ENCODE data around the gene RIPK1.
"Not testable (repeated sequence)": the region's sequence is repeated elsewhere in the genome, so short reads cannot be mapped to it uniquely, and the experiment has no call there.

RIPK1 gene

DNA sequence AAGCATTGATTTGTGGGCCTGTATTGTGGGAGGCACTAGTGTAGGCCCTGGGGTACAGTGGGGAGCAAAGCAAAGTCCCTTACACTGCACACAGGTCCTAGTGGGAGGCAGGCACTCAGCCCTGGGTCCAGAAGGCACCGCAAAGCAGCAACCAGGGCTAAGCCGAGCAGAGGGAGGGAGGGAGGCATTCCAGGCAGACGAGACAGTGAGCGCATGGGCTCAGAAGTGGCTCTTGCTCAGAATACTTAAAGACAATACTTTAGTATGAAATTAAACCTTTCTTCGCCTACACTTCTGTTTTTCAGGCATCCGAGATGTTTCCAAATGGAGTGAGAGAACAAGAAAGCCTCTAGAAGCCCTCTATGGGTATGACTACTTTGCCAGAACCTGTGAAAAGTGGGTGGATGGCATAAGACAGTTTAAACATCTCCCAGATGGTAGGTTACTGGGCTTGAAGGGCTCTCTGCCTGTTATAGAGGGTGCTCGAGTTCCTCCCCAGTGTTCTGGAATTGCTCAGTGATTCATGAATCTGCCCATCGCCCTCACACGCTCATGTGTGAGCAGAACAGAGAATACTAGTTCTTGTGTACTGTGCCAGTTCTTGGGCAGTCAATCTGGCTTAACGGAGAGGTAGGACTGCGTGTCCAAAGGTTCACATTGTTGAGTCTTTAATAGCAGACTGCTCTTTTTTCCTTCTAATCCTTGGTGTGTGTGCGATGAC is 68.9 kb downstream of the RIPK1 start:
- no peak for DNase-seq

DNA sequence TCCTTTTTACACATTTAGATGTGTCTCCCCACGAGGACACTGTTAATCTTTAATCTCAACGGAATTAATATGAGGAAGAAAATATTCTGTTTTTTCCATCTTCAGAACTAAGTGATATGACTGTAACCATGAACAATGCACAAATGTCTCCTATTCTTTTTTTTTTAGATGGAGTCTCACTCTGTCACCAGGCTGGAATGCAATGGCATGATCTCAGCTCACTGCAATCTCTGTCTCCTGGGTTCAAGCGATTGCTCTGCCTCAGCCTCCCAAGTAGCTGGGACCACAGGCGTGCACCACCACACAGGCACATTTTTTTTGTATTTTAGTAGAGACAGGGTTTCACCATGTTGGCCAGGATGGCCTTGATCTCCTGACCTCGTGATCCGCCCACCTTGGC is 69.6 kb downstream of the RIPK1 start:
- DNase-seq = not testable (repeated sequence)

DNA sequence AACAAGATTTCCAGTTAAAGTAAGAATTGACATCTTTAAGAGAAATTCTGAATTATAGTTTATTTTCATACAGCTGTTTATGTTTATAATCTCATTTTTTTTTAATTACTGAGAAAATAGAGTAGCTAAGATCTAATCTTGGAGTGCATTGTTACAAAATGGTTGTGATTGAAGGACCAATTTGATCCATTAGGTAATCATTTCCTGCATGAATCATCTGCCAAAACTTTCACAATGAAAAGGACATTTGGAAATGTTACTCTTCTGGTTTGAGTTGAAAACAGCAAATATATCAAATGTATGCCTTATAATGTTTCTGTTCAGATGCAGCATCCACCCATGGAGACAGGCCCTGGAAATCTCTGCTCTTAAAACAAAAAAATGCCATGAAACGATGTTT is 70.0 kb downstream of the RIPK1 start:
- no peak for DNase-seq

DNA sequence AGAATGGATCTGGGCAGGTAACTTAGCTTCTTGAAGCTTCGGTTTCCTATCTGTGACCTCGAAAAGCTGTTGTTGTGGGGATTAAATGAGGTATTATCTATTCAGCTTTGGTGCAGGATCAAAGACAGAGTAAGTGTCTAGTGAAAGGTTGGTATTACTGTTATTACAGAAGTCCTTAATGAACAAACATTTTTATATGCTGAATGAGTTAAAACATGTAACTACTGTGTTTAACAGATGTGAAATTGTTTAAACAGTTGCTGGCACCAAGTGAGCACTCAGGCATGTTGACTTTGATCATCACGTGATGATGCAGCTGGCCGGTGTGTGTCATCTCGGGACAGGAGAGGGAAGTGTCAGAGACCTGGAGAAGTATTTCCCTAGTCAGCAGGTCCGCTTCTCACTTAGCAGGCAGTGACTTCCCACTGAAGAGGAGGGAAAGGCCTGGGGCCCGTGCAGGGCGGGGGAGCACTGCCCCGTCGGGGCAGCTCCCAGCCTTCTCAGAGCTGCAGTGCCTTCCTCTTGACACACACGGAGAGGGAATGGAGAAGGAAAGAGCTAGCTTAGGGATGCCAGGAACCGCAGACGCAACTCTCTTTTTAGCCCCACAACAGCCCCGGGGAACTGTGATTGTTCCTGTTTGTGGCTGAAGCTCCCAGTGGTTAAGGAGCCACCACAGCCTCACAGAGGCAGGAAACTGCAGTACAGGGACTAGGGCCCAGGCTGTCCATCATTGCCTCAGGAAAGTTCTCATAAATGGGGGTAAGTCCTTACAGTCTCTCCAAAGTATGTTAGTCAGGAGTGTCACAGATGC is 71.0 kb downstream of the RIPK1 start:
- DNase-seq = no peak

DNA sequence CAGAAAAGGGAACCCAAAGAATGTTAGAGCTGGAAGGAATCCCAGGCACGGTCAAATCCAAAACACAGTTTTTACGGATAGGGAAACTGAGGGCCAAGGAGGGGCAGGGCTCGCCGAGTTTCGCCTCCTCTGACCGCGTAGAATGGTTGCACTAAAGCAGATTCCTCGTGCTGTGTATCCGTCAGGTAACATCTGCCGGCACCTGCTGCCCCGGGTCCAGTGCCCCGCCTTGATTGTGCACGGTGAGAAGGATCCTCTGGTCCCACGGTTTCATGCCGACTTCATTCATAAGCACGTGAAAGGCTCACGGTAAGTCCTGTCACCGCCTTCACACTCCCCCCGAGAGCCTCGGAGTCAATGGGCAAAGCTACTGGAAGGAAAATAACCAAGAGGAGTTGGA is 71.9 kb downstream of the RIPK1 start:
- no peak for DNase-seq

DNA sequence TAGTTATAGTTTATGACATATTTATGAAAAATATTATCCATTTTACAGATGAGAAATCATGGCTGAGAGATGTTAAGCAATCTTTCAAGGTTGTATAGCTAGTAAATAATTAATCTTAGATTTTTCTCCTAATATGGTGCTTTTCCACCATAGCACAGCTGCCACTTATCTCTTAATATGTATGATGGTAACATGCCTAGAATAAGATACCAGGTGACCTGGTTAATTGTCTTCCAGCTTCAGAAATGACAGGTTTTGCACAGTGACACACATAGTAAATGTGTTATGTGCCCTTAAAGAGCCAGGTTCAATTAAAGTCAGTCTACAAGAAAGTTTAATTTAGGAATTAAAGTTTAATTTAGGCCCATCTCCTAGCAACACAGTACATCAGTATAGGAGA is 74.2 kb downstream of the RIPK1 start:
- DNase-seq = no peak

DNA sequence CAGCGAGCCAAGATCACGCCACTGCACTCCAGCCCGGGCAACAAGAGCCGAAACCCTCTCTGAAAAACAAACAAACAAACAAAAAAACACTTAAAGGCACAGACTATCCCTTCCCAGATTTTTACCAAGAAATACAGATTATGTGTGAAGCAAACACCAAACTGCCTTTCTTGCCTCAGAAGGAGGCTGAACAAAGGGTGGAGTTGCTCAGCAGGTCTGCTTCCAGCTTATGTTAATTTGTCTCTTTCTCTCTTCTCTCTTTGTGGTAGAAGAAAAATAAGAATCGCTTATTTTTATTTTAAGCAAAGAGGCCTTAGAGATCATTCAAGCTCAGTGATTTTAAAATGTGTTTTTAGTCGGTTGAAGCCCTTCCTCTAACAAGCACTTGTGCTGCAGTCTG is 74.9 kb downstream of the RIPK1 start:
- DNase-seq = no peak

DNA sequence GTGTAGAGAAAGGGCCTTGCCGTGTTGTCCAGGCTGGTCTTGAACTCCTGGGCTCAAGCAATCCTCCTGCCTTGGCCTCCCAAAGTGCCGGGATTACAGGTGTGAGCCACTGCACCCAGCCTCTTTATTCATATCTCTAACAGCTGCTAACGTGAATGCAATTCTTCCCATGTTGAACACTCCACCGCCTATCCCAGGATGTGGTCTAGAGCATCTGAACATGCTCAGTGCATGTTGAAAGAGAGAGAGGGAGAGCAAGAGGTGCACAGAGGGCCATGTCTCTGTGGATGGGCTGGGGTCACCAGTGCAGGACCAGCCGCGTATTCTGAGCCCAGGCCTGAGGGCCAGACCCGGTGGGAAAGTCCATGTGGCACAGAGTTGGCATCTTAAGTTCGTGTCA is 76.3 kb downstream of the RIPK1 start:
- DNase-seq = no peak

DNA sequence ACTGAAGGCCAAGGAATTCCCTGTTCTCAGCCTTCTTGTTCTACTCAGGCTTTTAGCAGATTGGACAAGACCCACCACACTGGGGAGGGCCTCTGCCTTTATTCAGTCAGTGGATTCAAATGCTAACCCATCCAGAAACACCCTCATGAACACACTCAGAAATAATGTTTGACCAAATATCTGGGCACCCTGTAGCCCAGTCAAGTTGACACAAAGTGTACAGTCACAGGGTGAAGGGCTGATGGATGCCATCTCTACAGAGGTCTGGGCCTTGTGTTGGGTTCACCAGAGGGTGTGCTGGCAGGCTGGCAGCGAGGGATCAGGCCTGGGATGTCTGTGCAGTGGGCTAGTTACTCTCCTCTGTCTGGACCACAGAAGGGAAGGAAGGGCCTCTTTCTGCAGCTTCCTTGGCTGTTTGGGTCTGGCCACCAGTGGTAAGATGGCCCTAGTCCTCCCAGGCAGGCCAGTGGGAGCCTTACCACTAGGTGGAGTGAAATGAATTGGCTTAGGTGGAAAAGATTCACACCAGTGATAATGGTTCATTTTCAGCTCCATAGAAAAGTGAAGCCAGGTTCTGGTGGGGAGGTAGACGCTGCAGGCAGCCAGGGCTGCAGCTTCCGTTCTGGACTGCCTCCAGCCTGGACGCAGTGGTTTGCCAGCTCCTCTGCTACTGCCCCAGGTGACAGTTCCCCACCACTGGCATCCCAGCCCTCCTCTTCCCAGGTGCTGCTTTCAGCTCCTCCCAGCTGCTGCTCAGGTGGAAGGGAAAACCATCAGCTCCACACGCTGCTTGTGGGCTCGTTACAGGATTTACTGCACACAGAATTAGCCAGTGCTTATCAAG is 79.8 kb downstream of the RIPK1 start:
- no peak for DNase-seq

DNA sequence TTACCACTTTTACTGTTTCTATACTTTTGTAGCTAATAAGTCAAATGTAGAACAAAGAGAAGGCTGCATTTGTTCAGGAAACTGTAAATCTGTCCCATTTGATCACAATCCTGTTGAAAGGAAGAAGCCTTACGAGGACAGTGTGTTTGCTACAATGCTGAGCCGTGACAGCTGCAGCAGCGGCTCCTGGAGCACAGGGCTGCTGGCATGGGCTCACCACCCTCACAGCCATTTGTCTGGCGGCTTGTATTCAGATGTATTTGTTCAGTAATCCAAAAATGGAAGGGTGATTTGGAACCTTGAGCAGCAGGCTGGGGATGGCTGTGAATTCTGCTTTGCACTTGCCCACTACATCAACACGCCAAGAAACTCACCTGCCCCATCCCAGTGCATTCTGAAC is 83.4 kb downstream of the RIPK1 start:
- DNase-seq = no peak

DNA sequence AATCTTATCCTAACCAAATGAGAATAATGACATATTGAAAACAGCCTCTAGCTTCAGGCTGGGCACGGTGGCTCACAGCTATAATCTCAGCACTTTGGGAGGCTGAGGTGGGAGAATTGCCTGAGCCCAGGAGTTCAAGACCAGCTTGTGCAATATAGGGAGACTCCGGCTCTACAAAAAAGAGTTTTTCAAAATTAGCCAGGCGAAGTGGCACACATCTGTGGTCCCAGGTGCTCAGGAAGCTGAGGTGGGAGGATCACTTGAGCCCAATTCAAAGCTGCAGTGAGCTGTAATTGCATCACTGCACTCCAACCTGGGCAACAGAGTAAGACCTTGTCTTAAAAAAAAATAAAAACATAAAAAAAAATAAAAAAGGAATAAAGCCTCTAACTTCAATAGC is 84.4 kb downstream of the RIPK1 start:
- DNase-seq = no peak

DNA sequence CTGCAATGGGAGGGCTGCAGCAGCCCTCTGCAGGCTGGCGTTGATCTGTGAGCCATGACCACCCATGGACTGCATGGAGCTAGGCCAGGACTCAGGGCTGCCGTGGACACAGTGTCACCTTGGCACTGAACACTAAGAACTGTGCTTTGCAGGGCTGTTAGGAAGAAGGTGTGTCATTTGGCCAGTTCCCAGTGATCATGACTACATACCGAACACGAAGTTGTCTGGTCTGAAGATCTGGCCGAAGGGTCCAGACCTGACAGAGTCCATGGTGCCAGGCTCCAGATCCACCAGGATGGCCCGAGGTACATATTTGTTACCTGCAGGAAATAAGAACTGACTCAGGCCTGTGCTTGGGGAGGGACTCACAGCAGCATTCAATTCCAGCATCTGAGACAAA is 87.1 kb downstream of the RIPK1 start:
- DNase-seq = not testable (repeated sequence)

DNA sequence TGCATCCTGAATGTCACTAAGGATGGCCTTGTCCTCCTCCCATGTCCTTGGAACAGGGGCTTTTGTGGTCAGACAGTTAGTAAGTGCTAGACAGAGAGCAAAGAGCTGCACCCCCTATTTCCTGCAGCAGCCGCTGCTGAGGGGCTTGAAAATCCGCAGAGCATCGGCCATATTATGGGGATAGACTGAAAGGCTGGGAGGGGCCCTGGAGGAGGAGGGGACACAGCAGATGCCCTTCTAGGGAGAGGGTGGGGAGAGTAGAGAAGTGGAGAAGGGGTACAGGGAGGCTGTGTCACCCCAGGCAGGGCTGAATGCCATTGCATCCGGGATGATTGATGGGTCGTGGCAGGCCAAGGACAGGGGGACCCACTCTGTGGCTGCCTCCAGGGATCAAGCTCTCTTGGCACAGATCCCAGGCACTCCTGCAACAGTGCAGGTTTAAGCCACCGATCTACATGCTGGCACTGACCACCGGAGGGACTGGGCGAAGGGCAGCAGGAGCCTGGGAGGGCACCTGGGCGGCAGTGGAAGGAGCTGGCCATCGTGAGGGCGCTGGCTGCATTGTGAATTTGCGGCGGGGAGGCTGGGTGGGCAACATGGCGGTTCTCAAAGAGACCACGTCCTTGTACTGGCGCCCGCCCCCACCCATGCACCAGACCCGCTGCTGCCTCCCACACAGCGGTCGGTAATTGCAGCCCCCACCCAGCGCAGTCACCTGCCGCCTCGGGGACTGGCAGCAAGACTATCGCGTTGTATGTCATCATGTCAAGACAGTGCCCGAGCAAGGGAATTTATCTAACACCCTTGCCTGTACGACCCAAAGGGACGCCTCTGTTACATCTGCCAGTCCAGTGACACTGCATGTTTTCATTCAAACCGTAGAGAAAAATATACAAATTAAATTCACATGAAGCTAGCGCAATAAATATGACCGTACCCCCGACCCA is 88.2 kb downstream of the RIPK1 start:
- peak in 1 of 2 experiments; percentile 10 for DNase-seq

DNA sequence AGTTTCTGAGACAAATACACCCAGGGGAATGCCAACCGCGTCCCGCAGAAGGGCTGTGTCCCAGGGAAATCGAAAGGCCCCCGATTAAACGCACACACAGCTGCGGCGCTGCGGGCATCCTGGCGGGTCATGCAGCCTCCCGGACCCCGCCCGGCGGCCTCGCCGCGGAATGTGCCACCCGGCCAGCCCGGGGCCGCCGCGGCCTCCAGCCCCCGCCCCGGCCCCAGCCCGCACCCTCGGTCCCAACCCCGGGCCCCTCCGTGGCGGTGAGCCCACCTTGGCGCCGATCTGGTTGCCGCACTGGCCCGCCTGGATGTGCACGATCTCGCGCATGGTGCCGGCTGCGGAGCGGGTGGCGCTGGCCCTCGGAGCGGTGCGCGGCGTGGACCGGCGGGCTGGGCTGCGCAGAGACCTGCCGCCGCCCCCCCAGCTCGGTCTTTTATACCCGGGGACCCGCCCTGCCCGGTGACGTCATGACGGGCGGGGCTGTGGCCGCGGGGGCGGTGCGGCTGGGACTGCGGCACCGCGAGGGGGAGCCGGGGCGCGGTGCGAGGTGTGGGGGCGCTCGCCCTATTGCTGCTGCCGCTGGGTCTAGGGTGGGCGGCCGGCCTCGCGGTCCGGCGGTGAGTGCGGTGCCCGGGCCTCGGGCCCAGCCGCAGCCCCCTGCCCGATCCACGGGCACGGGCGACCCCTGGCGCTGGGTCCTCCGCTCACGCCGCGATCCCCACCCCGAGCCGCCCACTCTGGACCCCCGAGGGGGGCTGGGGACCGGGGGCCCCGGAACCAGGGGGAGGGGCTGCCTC is 89.0 kb downstream of the RIPK1 start, which contains the start of gene TUBB2A:
TUBB2A (minus strand) TSS at position 414 of the 803 bp plus-strand sequence; CDS start at position 333, 81 bp downstream.
- DNase-seq = peak; percentile 81

DNA sequence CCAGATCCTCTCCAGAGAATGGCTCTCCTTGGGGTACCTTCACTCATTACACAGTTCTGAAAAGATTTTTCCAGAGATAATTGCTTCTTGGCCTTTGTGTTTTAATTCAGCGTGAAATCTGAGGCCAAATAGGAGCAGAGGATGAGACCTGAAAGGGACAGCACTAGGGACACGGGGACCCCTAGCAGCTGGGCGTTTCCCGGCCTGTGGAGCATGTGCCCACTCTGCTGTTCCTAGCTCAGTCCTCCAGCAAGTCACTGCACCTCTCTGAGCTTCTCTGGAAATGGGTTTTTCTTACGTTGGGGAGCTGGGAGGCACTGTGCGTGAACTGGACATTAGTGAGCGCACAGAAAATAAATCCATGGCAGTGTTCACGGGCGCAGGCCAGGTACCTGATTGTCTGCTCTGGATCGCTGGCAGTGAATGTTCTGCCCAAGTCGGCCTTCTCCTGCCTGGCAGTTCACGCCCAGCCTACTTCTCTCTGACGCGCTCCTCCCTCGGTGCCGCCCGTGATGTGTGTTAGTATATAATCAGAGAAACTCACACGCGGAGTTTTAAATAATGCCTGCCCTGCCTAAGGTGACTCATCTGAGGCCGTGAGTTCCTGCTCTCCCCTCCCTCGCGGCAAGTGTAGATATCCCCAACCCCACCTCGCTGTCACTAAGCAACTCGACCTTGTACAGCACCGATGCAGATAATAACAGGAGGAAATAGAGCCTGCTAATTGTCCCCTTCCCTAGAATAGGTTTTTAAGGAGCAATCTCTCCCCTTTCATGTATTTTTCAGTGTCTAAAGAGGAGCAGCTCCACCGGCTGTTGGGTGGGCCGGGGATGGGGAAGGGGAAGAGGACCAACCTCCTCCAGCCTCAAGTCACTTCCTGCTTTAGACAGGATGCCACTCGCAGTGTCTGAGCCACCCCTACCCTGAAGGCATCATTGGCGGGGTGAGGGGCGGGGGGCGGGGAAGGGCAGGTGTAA is 91.8 kb downstream of the RIPK1 start:
- DNase-seq = peak; percentile 36 to 37

DNA sequence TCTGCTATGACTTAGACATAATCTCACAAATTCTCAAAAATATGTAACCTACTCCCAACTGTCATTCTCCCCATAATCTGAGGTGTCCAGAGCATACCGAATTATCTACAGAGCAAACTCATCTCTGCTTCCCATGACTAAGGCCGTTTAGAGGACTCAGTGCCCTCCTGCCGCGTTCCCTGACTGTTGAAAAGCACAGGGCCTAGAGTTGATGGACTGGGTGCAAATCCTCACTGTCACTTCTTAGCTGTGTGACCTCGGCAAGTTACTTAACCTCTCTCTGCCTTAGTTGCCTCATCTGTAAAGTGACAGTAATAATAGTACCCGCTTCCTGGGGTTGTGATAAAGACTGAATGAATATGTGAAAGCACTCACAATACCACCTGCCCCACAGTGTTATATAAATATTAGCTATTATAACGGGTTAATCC is 93.8 kb downstream of the RIPK1 start:
- DNase-seq = no peak

DNA sequence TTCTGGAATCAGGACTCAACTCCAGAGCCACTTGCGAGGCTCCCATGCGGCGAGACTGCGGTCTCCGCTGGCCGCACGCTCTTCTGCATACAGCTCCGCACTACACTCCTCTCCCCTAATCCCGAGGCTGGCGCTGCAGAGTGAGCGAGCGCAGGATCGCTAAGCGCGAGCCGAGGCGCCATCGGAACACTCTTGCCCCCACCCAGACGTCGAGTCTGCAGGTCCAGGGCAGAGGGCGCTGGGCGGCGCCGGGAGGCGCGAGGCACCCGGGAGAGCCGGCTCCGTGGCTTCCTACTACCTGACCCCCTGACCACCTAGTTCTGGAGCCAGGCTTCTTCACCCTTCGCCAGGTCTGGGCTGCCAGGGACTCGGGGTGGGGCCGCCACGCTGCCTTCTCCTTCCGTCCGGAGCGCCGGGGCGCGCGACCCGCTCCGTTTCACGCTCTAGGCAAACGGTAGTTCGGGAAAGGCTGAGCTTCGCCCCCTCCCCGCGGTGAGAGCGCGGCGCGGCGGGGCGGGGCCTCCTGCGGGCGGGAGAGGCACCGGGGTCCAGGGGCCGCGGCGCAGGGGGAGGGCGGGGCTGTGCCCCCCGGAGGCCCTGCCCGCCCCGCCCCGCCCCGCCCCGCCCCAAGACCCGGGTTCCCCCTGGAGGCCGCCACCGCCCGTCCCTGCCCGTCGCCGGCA is 94.4 kb downstream of the RIPK1 start:
- DNase-seq = peak; percentile 53 to 62

DNA sequence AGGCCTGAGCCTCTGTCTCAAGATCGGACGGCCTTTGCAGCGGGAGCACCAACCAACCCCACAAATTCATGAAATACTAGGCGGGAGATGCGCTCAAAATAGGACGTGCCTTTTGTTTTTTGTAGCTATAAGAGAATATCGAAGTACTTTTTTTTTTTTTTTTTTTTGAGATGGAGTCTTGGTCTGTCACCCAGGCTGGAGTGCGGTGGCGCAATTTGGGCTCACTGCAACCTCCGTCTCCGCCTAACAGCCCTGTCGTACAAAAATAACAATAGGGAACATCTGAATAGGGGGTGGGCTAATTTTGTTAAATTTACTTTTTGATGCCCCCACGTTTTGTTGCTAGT is 94.9 kb downstream of the RIPK1 start:
- no peak for DNase-seq

DNA sequence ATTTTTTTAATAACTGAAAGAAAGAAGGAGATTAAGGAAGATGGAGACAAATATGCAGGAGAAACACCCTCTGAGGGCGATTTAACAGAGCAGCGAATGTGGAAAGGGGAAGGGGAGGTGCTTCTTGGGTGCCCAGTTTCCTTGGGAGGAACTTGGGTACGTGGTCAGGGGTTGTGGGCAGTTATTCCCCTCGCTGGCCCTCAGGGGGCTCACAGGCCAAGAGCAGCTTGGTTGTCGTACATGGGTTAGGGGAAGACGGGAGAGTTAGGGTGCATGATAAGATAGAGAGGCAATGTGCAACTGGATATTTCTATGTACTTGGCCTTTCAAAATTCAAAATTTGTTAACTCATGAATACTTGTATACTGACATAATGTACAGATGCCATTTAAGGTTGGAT is 96.1 kb downstream of the RIPK1 start:
- no peak for DNase-seq

Measured in activated CD4-positive, alpha-beta T cell treated with anti-CD3 and anti-CD28 coated beads, Interleukin-2, amount 50 U/mL, for 48 hours (primary cell).